K562 (cell line): ENCODE data around the gene COX6B1. TPM values are rescaled to one million over a fixed set of nuclear protein-coding genes. Genes with fewer than 3 reads are reported as not detected.
A peak's percentile ranks its signal among the peaks of the same experiment; 100 is the strongest.

Source experiments
- ATAC-seq: fragments of 200-7000 bp; cut with Tn5 transposase; 3 replicates; pipeline ENCODE4 v1.9.1; 2020; ENCODE audit warnings: moderate library complexity
- BruUV-seq: library from RNA; stranded (reverse); fragments of 400-500 nt; replicated peaks from 2 replicates; lab custom pipeline; 2021; lab: Mats Ljungman, UMichigan
- CTCF ChIA-PET: fragments of 300-600 bp; formaldehyde crosslinking; extraction: SDS; loops from one replicate; lab custom pipeline; 2021; ENCODE audit warnings: low intra/inter-chr PET ratio; lab: Yijun Ruan, JAX
- POLR2A ChIA-PET: fragments of 300-600, 350-650 bp; sonication (Branson Sonifier 250); formaldehyde crosslinking; extraction: SDS; loops from one replicate; lab custom pipeline; 2021; ENCODE audit warnings: antibody characterized with exemption, inconsistent platforms; lab: Yijun Ruan, JAX
- DNase-seq, 4 experiments: peaks; one replicate each; pipeline versions ENCODE4 v3.0.0 to v3.0.0-alpha.2; 2011 to 2018; ENCODE audit warnings: low spot score in 3 of 4, mixed read lengths in 3 of 4; ENCODE audit errors: extremely low read depth in 1 of 4
- FAIRE-seq: peaks from 2 replicates; lab custom pipeline; 2011; peaks lifted over from hg19 to GRCh38; lab: Jason Lieb, UNC
- H2AFZ ChIP-seq: 2 replicates; pipeline ENCODE4 v1.6.0; 2011; ENCODE audit warnings: low read depth, low read length, control low read depth, inconsistent platforms
- H3K27ac ChIP-seq: fragments of 200-600 bp; 3 replicates; pipeline ENCODE4 v1.8.0; 2011; ENCODE audit warnings: low read depth, mild to moderate bottlenecking, control low read depth, inconsistent platforms, low read length, moderate library complexity, mixed read lengths; ENCODE audit errors: extremely low read depth
- H3K27me3 ChIP-seq, 2 experiments: fragments of 300-600 bp in 1 of 2; 2 replicates in 1 of 2; 3 replicates in 1 of 2; pipeline versions ENCODE4 v1.6.0 to v1.8.0; 2011; ENCODE audit warnings: inconsistent platforms in 2 of 2, low read length in 2 of 2, mild to moderate bottlenecking in 1 of 2, mixed read lengths in 1 of 2, moderate library complexity in 1 of 2; ENCODE audit not compliant: control insufficient read depth in 2 of 2, insufficient read depth in 2 of 2
- H3K36me3 ChIP-seq: fragments of 300-600 bp; 3 replicates; pipeline ENCODE4 v1.8.0; 2011; ENCODE audit warnings: mild to moderate bottlenecking, low read length, inconsistent platforms; ENCODE audit not compliant: control insufficient read depth, insufficient read depth
- H3K4me1 ChIP-seq, 2 experiments: fragments of 200-600 bp in 1 of 2; replicated peaks in 1 of 2; 2 replicates in 1 of 2; 3 replicates in 1 of 2; pipeline versions ENCODE4 v1.5.1 to v1.8.0; 2011; ENCODE audit warnings: inconsistent platforms in 2 of 2, low read length in 2 of 2, mild to moderate bottlenecking in 1 of 2, mixed read lengths in 1 of 2, moderate library complexity in 1 of 2; ENCODE audit not compliant: control insufficient read depth in 2 of 2, insufficient read depth in 2 of 2
- H3K4me2 ChIP-seq: 2 replicates; pipeline ENCODE4 v1.6.1; 2011; ENCODE audit warnings: low read length, control low read depth, inconsistent platforms, mixed read lengths; ENCODE audit not compliant: insufficient read depth
- H3K4me3 ChIP-seq: fragments of 200-600 bp; sonication (generic), shearing (Covaris generic); 2 replicates; pipeline ENCODE4 v1.5.1; 2016; ENCODE audit warnings: control low read depth, inconsistent platforms
- H3K79me2 ChIP-seq: fragments of 200-600 bp; 3 replicates; pipeline ENCODE4 v1.8.0; 2011; ENCODE audit warnings: low read length, inconsistent platforms; ENCODE audit not compliant: control insufficient read depth, insufficient read depth
- H3K9ac ChIP-seq, 2 experiments: 2 replicates each; pipeline versions ENCODE4 v1.6.0 to v1.6.1; 2011; ENCODE audit warnings: low read depth in 2 of 2, low read length in 2 of 2, control low read depth in 1 of 2, inconsistent platforms in 1 of 2, mild to moderate bottlenecking in 1 of 2, mixed read lengths in 1 of 2; ENCODE audit not compliant: insufficient read depth in 1 of 2
- H3K9me1 ChIP-seq: one replicate; pipeline ENCODE4 v1.6.0; 2011; ENCODE audit warnings: inconsistent platforms, mild to moderate bottlenecking, low read length, moderate library complexity; ENCODE audit not compliant: control insufficient read depth, insufficient read depth
- H3K9me3 ChIP-seq: replicated peaks from 2 replicates; pipeline ENCODE4 v1.5.1; 2011; ENCODE audit warnings: low read depth, low read length, inconsistent platforms; ENCODE audit not compliant: control insufficient read depth, insufficient read depth
- H4K20me1 ChIP-seq: replicated peaks from 2 replicates; pipeline ENCODE4 v1.6.1; 2011; ENCODE audit warnings: low read length, inconsistent platforms, mixed read lengths; ENCODE audit not compliant: control insufficient read depth, insufficient read depth
- ESRRB ChIP-seq: fragments of 250-450 bp; sonication (Bioruptor Pico); IDR thresholded peaks from 2 replicates; pipeline ENCODE4 v1.5.0; 2020; ENCODE audit warnings: mild to moderate bottlenecking, moderate library complexity, borderline replicate concordance
- FOS ChIP-seq: IDR thresholded peaks from 3 replicates; pipeline ENCODE4 v1.6.1; 2011; ENCODE audit not compliant: insufficient read length; ENCODE audit errors: extremely low read depth
- FOXM1 ChIP-seq, 2 experiments: fragments of 450-650 bp in 1 of 2; sonication (generic) in 1 of 2; formaldehyde crosslinking in 1 of 2; IDR thresholded peaks; 2 replicates each; pipeline versions ENCODE4 v1.6.1 to v1.9.0; 2017 to 2022; ENCODE audit warnings: low read depth in 2 of 2, mild to moderate bottlenecking in 2 of 2, missing genetic modification reagents in 1 of 2, moderate library complexity in 1 of 2
- KHSRP ChIP-seq: fragments of 450-650 bp; IDR thresholded peaks from 2 replicates; pipeline ENCODE4 v1.6.1; 2017
- PHB ChIP-seq: fragments of 250-450 bp; sonication (Bioruptor Pico); IDR thresholded peaks from 2 replicates; pipeline ENCODE4 v1.5.0; 2021
- PRMT5 ChIP-seq: sonication (generic); formaldehyde crosslinking; IDR thresholded peaks from 2 replicates; pipeline ENCODE4 v1.5.0; 2020; ENCODE audit warnings: missing genetic modification reagents
- RAD21 ChIP-seq, 2 experiments: fragments of 250-450 bp in 1 of 2; fragments of 450-650 bp in 1 of 2; sonication (Bioruptor Pico) in 1 of 2; formaldehyde crosslinking in 1 of 2; IDR thresholded peaks in 1 of 2; conservative IDR thresholded peaks in 1 of 2; 2 replicates each; pipeline versions ENCODE4 v1.4.0 to v1.8.0; 2020 to 2022; ENCODE audit warnings: mild to moderate bottlenecking in 2 of 2, moderate library complexity in 1 of 2
- RBFOX2 ChIP-seq: fragments of 200-400 bp; formaldehyde crosslinking; IDR thresholded peaks from 2 replicates; pipeline ENCODE4 v1.6.1; 2017; ENCODE audit warnings: low read depth, mild to moderate bottlenecking, low read length, moderate library complexity
- RBM17 ChIP-seq: fragments of 200-400 bp; formaldehyde crosslinking; IDR thresholded peaks from 2 replicates; pipeline ENCODE4 v1.6.1; 2017; ENCODE audit warnings: low read depth, mild to moderate bottlenecking, low read length, borderline replicate concordance
- TCFL5 ChIP-seq: fragments of 250-450 bp; sonication (Bioruptor Pico); conservative IDR thresholded peaks from 2 replicates; pipeline ENCODE4 v1.6.1; 2021; ENCODE audit warnings: mild to moderate bottlenecking, moderate library complexity, matching md5 sums
- TFAM ChIP-seq: fragments of 250-450 bp; sonication (Bioruptor Pico); conservative IDR thresholded peaks from 2 replicates; pipeline ENCODE4 v1.5.0; 2021; ENCODE audit warnings: mild to moderate bottlenecking, moderate library complexity
- ZBTB17 ChIP-seq: fragments of 450-650 bp; formaldehyde crosslinking; IDR thresholded peaks from 2 replicates; pipeline ENCODE4 v1.4.0; 2020; ENCODE audit warnings: mild to moderate bottlenecking
- ZC3H8 ChIP-seq: fragments of 450-650 bp; IDR thresholded peaks from 2 replicates; pipeline ENCODE4 v1.6.1; 2017
- ZFX ChIP-seq: sonication (generic); formaldehyde crosslinking; IDR thresholded peaks from 2 replicates; pipeline ENCODE4 v1.8.0; 2022; ENCODE audit warnings: mild to moderate bottlenecking, missing genetic modification reagents, moderate library complexity
- WGBS: fragments of 100-300 bp; shearing (Covaris generic); methylation state at CpG from one replicate; pipeline ENCODE4 v1.1.6; 2016; ENCODE audit warnings: low coverage, mixed read lengths; ENCODE audit not compliant: insufficient coverage; ENCODE audit errors: missing lambda C conversion rate; 5-methylcytosine and 5-hydroxymethylcytosine counted together
- in situ Hi-C: fragments of 300-500 bp; cut with MboI; formaldehyde crosslinking; loops from 4 replicates; pipeline ENCODE4 v1.15.0; 2018; ENCODE audit warnings: inconsistent platforms, mixed read lengths
- intact Hi-C: fragments of 100-400 bp; cut with micrococcal nuclease; formaldehyde crosslinking; loops from 2 replicates; pipeline ENCODE4 v1.14.2; 2022
- polyA plus RNA-seq, 8 experiments: library from polyadenylated mRNA; depleted of rRNA in 4 of 8; stranded (reverse) in 5 of 8; unstranded in 3 of 8; fragments of >200 nt; fragmentation: Nextera tagmentation in 2 of 8; fragmentation: Illumina TruSeq in 1 of 8; extraction: Ambion mirVana in 2 of 8; extraction: Trizol in 1 of 8; gene quantifications; 2 replicates each; pipeline versions ENCODE4 v1.2.1 to v1.2.3, GENCODE V29; 2011 to 2014; ENCODE audit warnings: inconsistent platforms in 1 of 8, missing spikeins in 1 of 8
- total RNA-seq, 7 experiments: library from RNA; depleted of rRNA in 6 of 7; stranded (reverse); fragments of >200 nt in 6 of 7; fragmentation: Illumina TruSeq in 2 of 7; extraction: Trizol in 2 of 7; gene quantifications; 2 replicates each; pipeline versions ENCODE4 v1.2.1 to v1.2.3, GENCODE V29; 2011 to 2021; ENCODE audit warnings: low replicate concordance in 1 of 7
- TF ChIP-seq, protein P1 (sequence below), 3 experiments: IDR thresholded peaks in 2 of 3; conservative IDR thresholded peaks in 1 of 3; 2 replicates each; pipeline ENCODE4 v1.5.1; 2011 to 2012; ENCODE audit warnings: low read length in 3 of 3, mild to moderate bottlenecking in 3 of 3, control low read depth in 2 of 3, improper control_type of control experiment in 1 of 3, inconsistent platforms in 1 of 3, low read depth in 1 of 3, mixed read lengths in 1 of 3, moderate library complexity in 1 of 3; ENCODE audit not compliant: insufficient read depth in 2 of 3

COX6B1 gene
- total and polyA plus RNA-seq, 9 of the 15 experiments (the other 6 are each of a cell fraction or from before 2014, with no cell fraction given) = 777 to 2,393 (median 1,219) TPM

- BruUV-seq = no TSS peak
- Histone ChIP-seq H3K4me3 (no peak overlapping the region), H3K36me3 (peaks cover 40% of the 10 kb centered on the region; the same call in 2 of the 3 replicates), H2AFZ (no peak overlapping the region), H3K9me1 (no peaks in the 10 kb centered on the region), H3K9ac (peak overlapping the region in 1 of 2 experiments; percentile 52; a peak in 1 of 4 replicates), H3K79me2 (peaks cover 7% of the 10 kb centered on the region), H3K4me2 (no peak overlapping the region), H3K4me1 (peaks cover 7 to 45% of the 10 kb centered on the region in 2 experiments; a peak in 3 of 5 replicates), H3K9me3 (no peaks in the 10 kb centered on the region), H3K27me3 (no peaks in the 10 kb centered on the region), H4K20me1 (no peaks in the 10 kb centered on the region), H3K27ac (no peak overlapping the region)
- TF ChIP-seq RBFOX2 (0 out of 2 replicates have a peak, but pooled peaks have one; percentile 17), PHB (no peak)
- ChIA-PET POLR2A (interaction anchor here (0.6 to 1.6 kb wide), 2 partner anchors 9 to 28 kb away, joined by 3 to 4 read pairs; no protein-coding TSS in a partner anchor), CTCF (no interaction called here)
- in situ Hi-C loops (no loop called here), intact Hi-C loops (no loop called here)
- FAIRE-seq (no peak), ATAC-seq (no peak), DNase-seq (no peak)
- WGBS = 93% methylated on average over 17 of the region's 17 CpGs
Observed at GRCh38 chr19:35615036-35615435, 33.1 kb upstream of the COX6B1 start.

DNA sequence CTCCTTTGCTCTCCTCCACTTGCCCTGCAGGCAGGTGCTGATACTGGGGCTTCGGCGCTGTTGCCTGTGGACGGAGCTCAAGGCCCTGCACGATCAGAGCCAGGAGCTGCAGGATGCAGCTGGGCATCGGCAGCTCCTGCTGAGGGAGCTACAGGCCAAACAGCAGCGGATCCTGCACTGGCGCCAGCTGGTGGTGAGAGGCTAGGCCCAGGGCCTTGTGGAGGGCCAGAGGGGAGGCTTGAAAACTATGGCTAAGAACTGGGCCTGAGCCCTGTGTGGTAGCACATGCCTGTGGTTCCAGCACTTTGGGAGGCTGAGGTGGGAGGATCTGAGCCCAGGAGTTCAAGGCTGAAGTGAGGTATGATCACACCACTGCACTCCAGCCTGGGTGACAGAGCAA lies 29.3 kb upstream of the COX6B1 start:
- ATAC-seq = peak; percentile 43
- Histone ChIP-seq H2AFZ (no peak overlapping the region), H3K27ac (no peak overlapping the region), H3K4me2 (no peak overlapping the region), H3K79me2 (no peaks in the 10 kb centered on the region), H3K9ac (peak overlapping the region in 1 of 2 experiments; percentile 82; a peak in 1 of 4 replicates), H3K4me1 (peaks cover 0 to 30% of the 10 kb centered on the region in 2 experiments; a peak in 2 of 5 replicates), H4K20me1 (no peaks in the 10 kb centered on the region), H3K9me3 (no peaks in the 10 kb centered on the region), H3K27me3 (no peaks in the 10 kb centered on the region), H3K4me3 (no peak overlapping the region), H3K36me3 (peaks cover 51% of the 10 kb centered on the region; the same call in 2 of the 3 replicates), H3K9me1 (no peaks in the 10 kb centered on the region)
- WGBS = 87% methylated on average over 5 of the region's 7 CpGs
- POLR2A ChIA-PET = interaction anchor here (0.7 to 1.2 kb wide), 2 partner anchors 19 to 241 kb away, joined by 3 to 5 read pairs; no protein-coding TSS in a partner anchor
- no peak for DNase-seq
- no peak for FAIRE-seq
- intact Hi-C loops (no loop called here), in situ Hi-C loops (no loop called here)
- CTCF ChIA-PET = no interaction called here
- BruUV-seq = no TSS peak
- TF ChIP-seq FOS (no peak), RBM17 (no peak), TFAM (CRISPR knock-in tag) (no peak), RAD21 (CRISPR knock-in tag; conservative IDR thresholded peaks at IDR 0.05 in 1 of 2, IDR thresholded peaks at IDR 0.05 in 1 of 2) (peak in 1 of 2 experiments; percentile 6; a peak in 1 of 4 replicates), ZFX (CRISPR knock-in tag) (no peak), ZC3H8 (no peak), ESRRB (no peak), TCFL5 (no peak), ZBTB17 (CRISPR knock-in tag) (no peak), PRMT5 (CRISPR knock-in tag) (no peak), FOXM1 (IDR thresholded peaks at IDR 0.05; ENCODE audit: low read depth) (no peak), FOXM1 (CRISPR knock-in tag; IDR thresholded peaks at IDR 0.05; ENCODE audit: low read depth) (no peak), KHSRP (no peak)
- TF ChIP-seq, protein P1, sequence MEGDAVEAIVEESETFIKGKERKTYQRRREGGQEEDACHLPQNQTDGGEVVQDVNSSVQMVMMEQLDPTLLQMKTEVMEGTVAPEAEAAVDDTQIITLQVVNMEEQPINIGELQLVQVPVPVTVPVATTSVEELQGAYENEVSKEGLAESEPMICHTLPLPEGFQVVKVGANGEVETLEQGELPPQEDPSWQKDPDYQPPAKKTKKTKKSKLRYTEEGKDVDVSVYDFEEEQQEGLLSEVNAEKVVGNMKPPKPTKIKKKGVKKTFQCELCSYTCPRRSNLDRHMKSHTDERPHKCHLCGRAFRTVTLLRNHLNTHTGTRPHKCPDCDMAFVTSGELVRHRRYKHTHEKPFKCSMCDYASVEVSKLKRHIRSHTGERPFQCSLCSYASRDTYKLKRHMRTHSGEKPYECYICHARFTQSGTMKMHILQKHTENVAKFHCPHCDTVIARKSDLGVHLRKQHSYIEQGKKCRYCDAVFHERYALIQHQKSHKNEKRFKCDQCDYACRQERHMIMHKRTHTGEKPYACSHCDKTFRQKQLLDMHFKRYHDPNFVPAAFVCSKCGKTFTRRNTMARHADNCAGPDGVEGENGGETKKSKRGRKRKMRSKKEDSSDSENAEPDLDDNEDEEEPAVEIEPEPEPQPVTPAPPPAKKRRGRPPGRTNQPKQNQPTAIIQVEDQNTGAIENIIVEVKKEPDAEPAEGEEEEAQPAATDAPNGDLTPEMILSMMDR (IDR thresholded peaks at IDR 0.05 in 2 of 3, conservative IDR thresholded peaks at IDR 0.05 in 1 of 3; ENCODE audit: insufficient read depth in 2 of 3, low read depth in 1 of 3, low read length in 3 of 3) = peak in 2 of 3 experiments; percentile 16 to 66; a peak in 2 of 6 replicates
